Ovary (tissue), 3 donors: ENCODE measurements around the gene METTL26.

Experiments used
- EP300 ChIP-seq: sonication (generic); formaldehyde crosslinking; IDR thresholded peaks from one replicate; pipeline ENCODE4 v1.6.1; 2017; ENCODE audit warnings: antibody characterized with exemption
- POLR2A ChIP-seq: fragments of 450-650 bp; IDR thresholded peaks from one replicate; pipeline ENCODE4 v1.6.1; 2017; ENCODE audit warnings: antibody characterized with exemption, mild to moderate bottlenecking, moderate library complexity
- TF ChIP-seq, protein P1 (sequence below), 3 donors: fragments of 450-650 bp in 2 of 3; fragments of 200-600 bp in 1 of 3; IDR thresholded peaks; one replicate each; pipeline versions ENCODE4 v1.5.1 to v1.8.0; 2016 to 2022; ENCODE audit warnings: antibody characterized with exemption in 3 of 3, mild to moderate bottlenecking in 1 of 3
- donor health status: DM: no; HTN: no; CAD: no.

DNA sequence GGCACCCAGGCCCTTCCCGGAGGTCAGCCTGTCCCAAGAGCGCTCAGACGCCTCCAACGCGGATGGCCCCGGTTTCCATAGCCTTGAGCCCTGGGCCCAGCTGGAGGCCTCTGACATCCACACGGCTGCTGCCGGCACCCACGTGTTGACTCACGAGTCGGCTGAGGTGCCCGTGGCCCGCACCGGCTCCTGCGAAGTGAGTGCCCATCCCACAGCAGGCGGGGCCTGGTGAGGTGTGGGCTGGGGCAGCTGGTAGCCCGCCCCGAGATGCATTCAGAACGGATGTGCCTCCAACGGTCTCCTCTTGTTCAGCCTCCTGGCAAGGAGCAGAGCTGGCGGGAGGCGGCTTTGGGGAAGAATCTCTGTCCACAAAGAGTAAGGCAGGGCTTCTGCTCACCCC, 15.7 kb upstream of the METTL26 start:
- TF ChIP-seq POLR2A: no peak
- TF ChIP-seq, protein P1, sequence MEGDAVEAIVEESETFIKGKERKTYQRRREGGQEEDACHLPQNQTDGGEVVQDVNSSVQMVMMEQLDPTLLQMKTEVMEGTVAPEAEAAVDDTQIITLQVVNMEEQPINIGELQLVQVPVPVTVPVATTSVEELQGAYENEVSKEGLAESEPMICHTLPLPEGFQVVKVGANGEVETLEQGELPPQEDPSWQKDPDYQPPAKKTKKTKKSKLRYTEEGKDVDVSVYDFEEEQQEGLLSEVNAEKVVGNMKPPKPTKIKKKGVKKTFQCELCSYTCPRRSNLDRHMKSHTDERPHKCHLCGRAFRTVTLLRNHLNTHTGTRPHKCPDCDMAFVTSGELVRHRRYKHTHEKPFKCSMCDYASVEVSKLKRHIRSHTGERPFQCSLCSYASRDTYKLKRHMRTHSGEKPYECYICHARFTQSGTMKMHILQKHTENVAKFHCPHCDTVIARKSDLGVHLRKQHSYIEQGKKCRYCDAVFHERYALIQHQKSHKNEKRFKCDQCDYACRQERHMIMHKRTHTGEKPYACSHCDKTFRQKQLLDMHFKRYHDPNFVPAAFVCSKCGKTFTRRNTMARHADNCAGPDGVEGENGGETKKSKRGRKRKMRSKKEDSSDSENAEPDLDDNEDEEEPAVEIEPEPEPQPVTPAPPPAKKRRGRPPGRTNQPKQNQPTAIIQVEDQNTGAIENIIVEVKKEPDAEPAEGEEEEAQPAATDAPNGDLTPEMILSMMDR (IDR thresholded peaks at IDR 0.05): no peak
- no peak for TF ChIP-seq EP300
